MM.1S (cell line): ENCODE measurements around the gene LRRN2.

ENCODE experiments used
- DNase-seq: peaks from one replicate; pipeline ENCODE4 v3.0.0-alpha.2; 2015
- H2AFZ ChIP-seq: fragments of 300-600 bp; sonication (generic); 2 replicates; pipeline ENCODE4 v1.6.0; 2016; ENCODE audit warnings: antibody characterized with exemption, low read length
- H3F3A ChIP-seq: fragments of 300-600 bp; sonication (generic); 2 replicates; pipeline ENCODE4 v1.6.1; 2016; ENCODE audit warnings: mild to moderate bottlenecking, antibody characterized with exemption, low read length, moderate library complexity, mixed read lengths; ENCODE audit not compliant: insufficient read depth
- H3K27ac ChIP-seq: fragments of 300-600 bp; sonication (generic); 2 replicates; pipeline ENCODE4 v1.5.1; 2016; ENCODE audit warnings: mild to moderate bottlenecking, low read length
- H3K27me3 ChIP-seq: fragments of 300-600 bp; sonication (generic); replicated peaks from 2 replicates; pipeline ENCODE4 v1.6.0; 2016; ENCODE audit warnings: low read length; ENCODE audit not compliant: insufficient read depth
- H3K36me3 ChIP-seq: fragments of 300-600 bp; sonication (generic); replicated peaks from 2 replicates; pipeline ENCODE4 v1.6.1; 2016; ENCODE audit warnings: mild to moderate bottlenecking, low read length, mixed read lengths; ENCODE audit not compliant: insufficient read depth
- H3K4me1 ChIP-seq: fragments of 300-600 bp; sonication (generic); 2 replicates; pipeline ENCODE4 v1.6.1; 2016; ENCODE audit warnings: low read length, mixed read lengths
- H3K4me2 ChIP-seq: fragments of 300-600 bp; sonication (generic); 2 replicates; pipeline ENCODE4 v1.6.0; 2016; ENCODE audit warnings: low read depth, low read length
- H3K4me3 ChIP-seq: fragments of 300-600 bp; sonication (generic); 2 replicates; pipeline ENCODE4 v1.5.1; 2016; ENCODE audit warnings: low read length, mixed read lengths
- H3K79me2 ChIP-seq: fragments of 300-600 bp; sonication (generic); 2 replicates; pipeline ENCODE4 v1.6.1; 2016; ENCODE audit warnings: mixed run types, low read length, mixed read lengths
- H3K9ac ChIP-seq: fragments of 300-600 bp; sonication (generic); 2 replicates; pipeline ENCODE4 v1.6.1; 2016; ENCODE audit warnings: low read length, mixed read lengths
- H3K9me2 ChIP-seq: fragments of 300-600 bp; sonication (generic); replicated peaks from 2 replicates; pipeline ENCODE4 v1.6.1; 2016; ENCODE audit warnings: mild to moderate bottlenecking, low read length, mixed read lengths; ENCODE audit not compliant: insufficient read depth
- H3K9me3 ChIP-seq: fragments of 300-600 bp; sonication (generic); replicated peaks from 2 replicates; pipeline ENCODE4 v1.6.1; 2016; ENCODE audit warnings: mild to moderate bottlenecking, low read length, mixed read lengths; ENCODE audit not compliant: insufficient read depth
- H4K20me1 ChIP-seq: fragments of 300-600 bp; sonication (generic); 2 replicates; pipeline ENCODE4 v1.6.1; 2016; ENCODE audit warnings: mild to moderate bottlenecking, low read length, moderate library complexity, mixed read lengths; ENCODE audit not compliant: insufficient read depth
- CTCF ChIP-seq: fragments of 300-600 bp; sonication (generic); IDR thresholded peaks from 2 replicates; pipeline ENCODE4 v1.5.1; 2016; ENCODE audit warnings: antibody characterized with exemption, low read length, mixed read lengths
- EZH2 ChIP-seq: fragments of 300-600 bp; sonication (generic); optimal IDR thresholded peaks from 2 replicates; pipeline ENCODE3; 2017; ENCODE audit warnings: low read depth, mild to moderate bottlenecking, antibody characterized with exemption, low read length, mixed read lengths
- EZH2phosphoT487 ChIP-seq: fragments of 300-600 bp; sonication (generic); IDR thresholded peaks from 2 replicates; pipeline ENCODE4 v1.6.1; 2018; ENCODE audit warnings: antibody characterized with exemption, low read length

LRRN2 gene

GRCh38 chr1:204688776-204689175 is 3.2 kb upstream of the LRRN2 start:
- H3K9me3 ChIP-seq: no peaks in the 10 kb centered on the region
- H4K20me1 ChIP-seq: no peaks in the 10 kb centered on the region
- DNase-seq: no peak

GRCh38 chr1:204688007-204688406 is 2.5 kb upstream of the LRRN2 start:
- Histone ChIP-seq H2AFZ (no peak overlapping the region), H4K20me1 (no peaks in the 10 kb centered on the region), H3K27me3 (peaks cover 17% of the 10 kb centered on the region), H3K9me2 (no peaks in the 10 kb centered on the region), H3K79me2 (no peaks in the 10 kb centered on the region), H3K9ac (no peak overlapping the region), H3K4me3 (no peak overlapping the region), H3K27ac (no peak overlapping the region), H3K36me3 (no peaks in the 10 kb centered on the region), H3K4me2 (no peak overlapping the region), H3F3A (no peaks in the 10 kb centered on the region), H3K4me1 (peaks cover 9% of the 10 kb centered on the region), H3K9me3 (no peaks in the 10 kb centered on the region)
- DNase-seq: no peak
- TF ChIP-seq CTCF (no peak), EZH2phosphoT487 (no peak), EZH2 (no peak)

More at GRCh38 chr1:204688776-204689175, 3.2 kb upstream of the LRRN2 start:
- Histone ChIP-seq H2AFZ (no peak overlapping the region), H3K4me2 (no peak overlapping the region), H3K4me3 (no peak overlapping the region), H3K27ac (no peak overlapping the region), H3F3A (no peaks in the 10 kb centered on the region), H3K9ac (no peak overlapping the region), H3K4me1 (peaks cover 9% of the 10 kb centered on the region), H3K36me3 (no peaks in the 10 kb centered on the region), H3K27me3 (peaks cover 17% of the 10 kb centered on the region), H3K9me2 (no peaks in the 10 kb centered on the region), H3K79me2 (no peaks in the 10 kb centered on the region)
- TF ChIP-seq EZH2phosphoT487 (no peak), CTCF (no peak), EZH2 (no peak)

- Histone ChIP-seq H3K79me2 (no peaks in the 10 kb centered on the region), H3K27ac (no peak overlapping the region), H3K36me3 (no peaks in the 10 kb centered on the region), H2AFZ (no peak overlapping the region), H3K4me1 (no peaks in the 10 kb centered on the region), H3K4me2 (no peak overlapping the region), H3F3A (no peaks in the 10 kb centered on the region), H3K9ac (no peak overlapping the region), H3K27me3 (peaks cover 17% of the 10 kb centered on the region), H3K9me3 (no peaks in the 10 kb centered on the region), H4K20me1 (no peaks in the 10 kb centered on the region), H3K4me3 (no peak overlapping the region), H3K9me2 (no peaks in the 10 kb centered on the region)
- no peak for DNase-seq
- TF ChIP-seq EZH2 (no peak), EZH2phosphoT487 (no peak), CTCF (no peak)
Measured at GRCh38 chr1:204684571-204685235, 835 bp downstream of the LRRN2 start.
